ENCODE results near the gene KRTAP5-5.
"Not testable (repeated sequence)": the region's sequence is repeated elsewhere in the genome, so short reads cannot be mapped to it uniquely, and the experiment has no call there.

KRTAP5-5 gene

GRCh38 chr11:1629326-1630185 lies at the start of gene KRTAP5-5:
TSS of gene KRTAP5-5 (plus strand) at chr11:1629775. CDS start at chr11:1629841, 66 bp downstream.
- H3K36me3 Mint-ChIP-seq (ENCODE audit: low read depth), result no peaks in the 10 kb centered on the region
- peaks cover 7% of the 10 kb centered on the region for H3K4me1 Mint-ChIP-seq (ENCODE audit: low read depth)
- peaks cover 42% of the 10 kb centered on the region for H3K27me3 Mint-ChIP-seq
- H3K4me3 Mint-ChIP-seq, result no peak within 1 kb of the TSS
- no peak for DNase-seq
- H3K27ac Mint-ChIP-seq, result no peak within 1 kb of the TSS
- no peaks in the 10 kb centered on the region for H3K9me3 Mint-ChIP-seq

GRCh38 chr11:1581976-1582375 lies 47.6 kb upstream of the KRTAP5-5 start:
- Mint-ChIP-seq H3K27ac (no peak overlapping the region), H3K36me3 (ENCODE audit: low read depth) (no peaks in the 10 kb centered on the region), H3K27me3 (peaks cover 9% of the 10 kb centered on the region), H3K4me3 (no peak overlapping the region), H3K4me1 (ENCODE audit: low read depth) (peaks cover 6% of the 10 kb centered on the region), H3K9me3 (no peaks in the 10 kb centered on the region)
- no peak for DNase-seq

GRCh38 chr11:1582909-1583308 lies 46.7 kb upstream of the KRTAP5-5 start:
- not testable (repeated sequence) for H3K27ac Mint-ChIP-seq; H3K36me3 Mint-ChIP-seq (ENCODE audit: low read depth); H3K4me3 Mint-ChIP-seq; H3K9me3 Mint-ChIP-seq; H3K27me3 Mint-ChIP-seq; H3K4me1 Mint-ChIP-seq (ENCODE audit: low read depth); DNase-seq

- H3K4me3 Mint-ChIP-seq; H3K9me3 Mint-ChIP-seq; H3K27ac Mint-ChIP-seq; H3K36me3 Mint-ChIP-seq (ENCODE audit: low read depth); H3K27me3 Mint-ChIP-seq; DNase-seq: not testable (repeated sequence)
- peaks cover 16% of the 10 kb centered on the region for H3K4me1 Mint-ChIP-seq (ENCODE audit: low read depth)
Observed at GRCh38 chr11:1584661-1585370, 44.8 kb upstream of the KRTAP5-5 start, which contains the start of gene KRTAP5-1. TSS of gene KRTAP5-1 (minus strand) at chr11:1585283. CDS start at chr11:1585249, 34 bp downstream.

- Mint-ChIP-seq H3K27ac (no peak overlapping the region), H3K4me3 (no peak overlapping the region), H3K36me3 (ENCODE audit: low read depth) (no peaks in the 10 kb centered on the region), H3K9me3 (no peaks in the 10 kb centered on the region), H3K4me1 (ENCODE audit: low read depth) (peaks cover 19% of the 10 kb centered on the region), H3K27me3 (peaks cover 9% of the 10 kb centered on the region)
- DNase-seq, result no peak
Observed at GRCh38 chr11:1586699-1587098, 42.9 kb upstream of the KRTAP5-5 start.

GRCh38 chr11:1589191-1589963 lies 40.2 kb upstream of the KRTAP5-5 start:
- H3K27me3 Mint-ChIP-seq; DNase-seq; H3K9me3 Mint-ChIP-seq; H3K4me3 Mint-ChIP-seq; H3K36me3 Mint-ChIP-seq (ENCODE audit: low read depth): not testable (repeated sequence)
- Mint-ChIP-seq H3K4me1 (ENCODE audit: low read depth) (peaks cover 14% of the 10 kb centered on the region), H3K27ac (peak overlapping the region; percentile 77)

- Mint-ChIP-seq H3K36me3 (ENCODE audit: low read depth) (no peaks in the 10 kb centered on the region), H3K27me3 (peaks cover 5% of the 10 kb centered on the region), H3K9me3 (no peaks in the 10 kb centered on the region), H3K27ac (no peak overlapping the region), H3K4me3 (no peak overlapping the region), H3K4me1 (ENCODE audit: low read depth) (peaks cover 13% of the 10 kb centered on the region)
- no peak for DNase-seq
Observed at GRCh38 chr11:1589996-1590395, 39.6 kb upstream of the KRTAP5-5 start.

- peaks cover 24% of the 10 kb centered on the region for H3K27me3 Mint-ChIP-seq
- no peaks in the 10 kb centered on the region for H3K9me3 Mint-ChIP-seq
- DNase-seq, result no peak
- no peak overlapping the region for H3K27ac Mint-ChIP-seq
- H3K4me1 Mint-ChIP-seq (ENCODE audit: low read depth), result peaks cover 20% of the 10 kb centered on the region
- no peak overlapping the region for H3K4me3 Mint-ChIP-seq
- H3K36me3 Mint-ChIP-seq (ENCODE audit: low read depth), result no peaks in the 10 kb centered on the region
Observed at GRCh38 chr11:1592628-1593027, 36.9 kb upstream of the KRTAP5-5 start.

GRCh38 chr11:1595994-1596575 lies 33.5 kb upstream of the KRTAP5-5 start:
- not testable (repeated sequence) for H3K27ac Mint-ChIP-seq; H3K4me1 Mint-ChIP-seq (ENCODE audit: low read depth); H3K4me3 Mint-ChIP-seq; H3K36me3 Mint-ChIP-seq (ENCODE audit: low read depth); H3K9me3 Mint-ChIP-seq; DNase-seq
- peaks cover 47% of the 10 kb centered on the region for H3K27me3 Mint-ChIP-seq

- H3K4me1 Mint-ChIP-seq (ENCODE audit: low read depth); DNase-seq; H3K36me3 Mint-ChIP-seq (ENCODE audit: low read depth); H3K4me3 Mint-ChIP-seq; H3K27ac Mint-ChIP-seq; H3K9me3 Mint-ChIP-seq: not testable (repeated sequence)
- peaks cover 48% of the 10 kb centered on the region for H3K27me3 Mint-ChIP-seq
Observed at GRCh38 chr11:1596576-1597121, 32.9 kb upstream of the KRTAP5-5 start.

- no peaks in the 10 kb centered on the region for H3K36me3 Mint-ChIP-seq (ENCODE audit: low read depth)
- no peak overlapping the region for H3K27ac Mint-ChIP-seq
- no peak for DNase-seq
- no peak overlapping the region for H3K4me3 Mint-ChIP-seq
- peaks cover 53% of the 10 kb centered on the region for H3K27me3 Mint-ChIP-seq
- peaks cover 6% of the 10 kb centered on the region for H3K4me1 Mint-ChIP-seq (ENCODE audit: low read depth)
- H3K9me3 Mint-ChIP-seq, result no peaks in the 10 kb centered on the region
Observed at GRCh38 chr11:1597331-1597993, 32.1 kb upstream of the KRTAP5-5 start.

GRCh38 chr11:1597994-1598380 lies 31.6 kb upstream of the KRTAP5-5 start, which contains the start of gene KRTAP5-2:
TSS of gene KRTAP5-2 (minus strand) at chr11:1598294. CDS start at chr11:1598250, 44 bp downstream.
- Mint-ChIP-seq H3K4me3 (no peak within 1 kb of the TSS), H3K27ac (no peak within 1 kb of the TSS), H3K27me3 (peaks cover 55% of the 10 kb centered on the region), H3K9me3 (no peaks in the 10 kb centered on the region), H3K4me1 (ENCODE audit: low read depth) (peaks cover 6% of the 10 kb centered on the region), H3K36me3 (ENCODE audit: low read depth) (no peaks in the 10 kb centered on the region)
- no peak for DNase-seq

GRCh38 chr11:1598406-1598805 lies 31.2 kb upstream of the KRTAP5-5 start:
- DNase-seq; H3K4me1 Mint-ChIP-seq (ENCODE audit: low read depth); H3K4me3 Mint-ChIP-seq; H3K36me3 Mint-ChIP-seq (ENCODE audit: low read depth); H3K9me3 Mint-ChIP-seq; H3K27ac Mint-ChIP-seq: not testable (repeated sequence)
- H3K27me3 Mint-ChIP-seq, result peaks cover 58% of the 10 kb centered on the region
